DMS53 (cell line): Measurements from ENCODE around the gene SMARCC2.

Source experiments
- DNase-seq: peaks from one replicate; lab custom pipeline; 2025; lab: John Stamatoyannopoulos, UW

The SMARCC2 gene

GRCh38 chr12:56163533-56164344 lies 25.5 kb downstream of the SMARCC2 start:
- no peak for DNase-seq

- peak; percentile 36 for DNase-seq
These were observed 26.6 kb downstream of the SMARCC2 start for GRCh38 chr12:56162468-56163290.

GRCh38 chr12:56161690-56162351 lies 27.5 kb downstream of the SMARCC2 start:
- no peak for DNase-seq

GRCh38 chr12:56160894-56161689 lies 28.2 kb downstream of the SMARCC2 start:
- no peak for DNase-seq

DNA sequence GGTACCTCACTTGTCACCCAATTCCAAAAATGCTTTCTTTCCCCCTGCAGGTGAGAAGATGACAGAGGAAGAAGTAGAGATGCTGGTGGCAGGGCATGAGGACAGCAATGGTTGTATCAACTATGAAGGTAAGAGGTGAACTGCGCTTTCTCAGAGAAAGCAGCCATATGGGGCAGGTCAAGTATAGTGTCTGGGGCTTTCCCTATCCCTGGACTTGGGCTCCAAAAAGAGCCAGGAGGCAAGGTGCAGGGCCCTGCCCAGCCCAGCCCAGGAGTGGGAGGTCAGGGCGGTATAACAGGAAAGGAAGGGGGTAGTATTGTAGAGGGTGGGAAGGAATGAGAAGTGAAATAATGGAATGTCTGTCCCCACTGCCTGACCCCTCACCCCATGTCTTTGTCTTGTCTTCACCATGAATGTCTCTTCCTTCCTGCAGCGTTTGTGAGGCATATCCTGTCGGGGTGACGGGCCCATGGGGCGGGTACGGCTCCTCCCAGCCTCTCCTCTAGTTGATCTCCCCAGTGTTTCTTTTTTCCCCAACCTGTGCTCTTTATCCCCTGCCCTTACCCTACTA lies 29.0 kb downstream of the SMARCC2 start:
- no peak for DNase-seq

GRCh38 chr12:56159482-56160192 lies 29.6 kb downstream of the SMARCC2 start:
- no peak for DNase-seq

GRCh38 chr12:56158926-56159461 lies 30.3 kb downstream of the SMARCC2 start:
- peak; percentile 70 for DNase-seq

DNA sequence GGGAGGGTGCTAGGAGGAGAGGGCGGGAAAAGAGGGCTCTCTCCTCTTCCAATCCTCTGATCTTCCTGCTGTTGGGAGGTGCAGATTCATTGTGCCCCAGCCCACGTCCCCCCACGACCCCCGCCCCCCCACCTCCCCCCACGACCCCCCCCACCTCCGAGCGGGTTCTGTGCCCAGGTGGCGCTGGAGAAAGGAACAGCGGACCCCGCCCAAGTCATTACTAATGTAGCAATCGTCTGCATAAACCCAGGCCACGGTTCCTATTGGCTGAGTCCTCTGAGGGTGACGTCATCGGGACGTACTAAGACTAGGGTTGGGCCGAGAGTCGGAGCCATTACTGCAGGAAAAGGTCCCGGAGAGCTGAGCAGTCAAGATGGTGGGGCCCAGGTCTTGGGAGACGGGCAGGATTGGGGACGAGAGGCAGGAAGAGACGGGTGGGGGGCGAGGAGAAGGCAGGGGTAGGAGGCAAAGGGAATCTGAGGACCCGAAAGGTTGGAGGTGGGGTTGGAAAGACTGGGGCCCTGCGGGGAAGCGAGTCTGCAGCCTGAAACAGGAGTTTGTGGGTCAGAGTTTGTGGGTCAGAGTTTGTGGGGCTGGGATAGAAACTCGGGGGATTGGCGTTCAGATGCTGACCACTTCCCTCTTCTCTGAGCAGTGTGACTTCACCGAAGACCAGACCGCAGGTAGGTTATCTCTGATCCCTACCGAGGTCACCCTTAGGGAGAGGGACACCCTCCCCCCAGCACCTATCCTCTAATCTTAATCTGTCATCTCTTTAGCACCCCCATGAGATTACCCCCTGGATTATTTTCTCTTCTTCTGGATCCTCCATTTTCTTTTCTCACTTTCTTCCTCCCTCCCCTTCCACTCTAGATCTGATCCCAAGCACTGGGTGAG lies 31.0 kb downstream of the SMARCC2 start, which contains the start of gene MYL6:
TSS of gene MYL6 (plus strand) at position 331 of the 897 bp plus-strand sequence. CDS start at position 374, 43 bp downstream.
- peak; percentile 99 for DNase-seq

GRCh38 chr12:56157201-56158028 lies 31.9 kb downstream of the SMARCC2 start:
- DNase-seq: peak; percentile 93

GRCh38 chr12:56156464-56157200 lies 32.7 kb downstream of the SMARCC2 start:
- peak; percentile 42 for DNase-seq

- no peak for DNase-seq
These were observed 33.9 kb downstream of the SMARCC2 start for GRCh38 chr12:56155256-56155845.

DNA sequence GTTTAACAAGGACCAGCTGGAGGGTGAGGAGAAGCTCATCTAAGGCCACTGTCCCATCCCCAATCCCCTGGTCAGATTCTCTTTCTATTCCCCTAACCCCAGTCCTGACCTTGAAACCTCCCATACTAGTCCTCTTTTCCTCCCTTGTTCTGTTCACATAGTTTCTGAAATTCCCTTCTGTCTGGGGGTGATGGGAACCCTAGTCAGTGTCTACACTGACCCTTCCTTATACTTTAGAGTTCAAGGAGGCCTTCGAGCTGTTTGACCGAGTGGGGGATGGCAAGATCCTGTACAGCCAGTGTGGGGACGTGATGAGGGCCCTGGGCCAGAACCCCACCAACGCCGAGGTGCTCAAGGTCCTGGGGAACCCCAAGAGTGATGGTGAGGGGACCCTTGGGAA lies 34.5 kb downstream of the SMARCC2 start:
- no peak for DNase-seq

GRCh38 chr12:56154246-56154771 lies 35.0 kb downstream of the SMARCC2 start:
- DNase-seq: no peak

- no peak for DNase-seq
These were observed 35.6 kb downstream of the SMARCC2 start for GRCh38 chr12:56153678-56154065.

GRCh38 chr12:56152756-56153677 lies 36.3 kb downstream of the SMARCC2 start:
- DNase-seq: peak; percentile 43
